ENCODE data around the gene MS4A4A.

MS4A4A gene

GRCh38 chr11:60280412-60280811, at the start of gene MS4A4A:
TSS of gene MS4A4A (plus strand) at chr11:60280666. CDS start at chr11:60280676, 10 bp downstream.
- no peak within 1 kb of the TSS for H3K4me3 Mint-ChIP-seq
- H3K36me3 Mint-ChIP-seq = no peaks in the 10 kb centered on the region

GRCh38 chr11:60230681-60231080, 49.8 kb upstream of the MS4A4A start:
- H3K9me3 Mint-ChIP-seq (ENCODE audit: low read depth) = no peaks in the 10 kb centered on the region

More at GRCh38 chr11:60280412-60280811, at the start of gene MS4A4A:
- no peaks in the 10 kb centered on the region for H3K9me3 Mint-ChIP-seq (ENCODE audit: low read depth)
- peaks cover 10% of the 10 kb centered on the region for H3K27me3 Mint-ChIP-seq
- H3K27ac Mint-ChIP-seq = no peak within 1 kb of the TSS
- H3K4me1 Mint-ChIP-seq (ENCODE audit: low read depth) = no peaks in the 10 kb centered on the region

GRCh38 chr11:60235321-60235720, 45.1 kb upstream of the MS4A4A start:
- no peaks in the 10 kb centered on the region for H3K9me3 Mint-ChIP-seq (ENCODE audit: low read depth)
- no peak overlapping the region for H3K27ac Mint-ChIP-seq
- peaks cover 8% of the 10 kb centered on the region for H3K27me3 Mint-ChIP-seq

More at GRCh38 chr11:60230681-60231080, 49.8 kb upstream of the MS4A4A start:
- no peaks in the 10 kb centered on the region for H3K4me1 Mint-ChIP-seq (ENCODE audit: low read depth)
- no peaks in the 10 kb centered on the region for H3K36me3 Mint-ChIP-seq
- H3K4me3 Mint-ChIP-seq = no peak overlapping the region
- H3K27me3 Mint-ChIP-seq = peaks cover 4% of the 10 kb centered on the region
- H3K27ac Mint-ChIP-seq = no peak overlapping the region

GRCh38 chr11:60240662-60241061, 39.8 kb upstream of the MS4A4A start:
- H3K9me3 Mint-ChIP-seq (ENCODE audit: low read depth) = no peaks in the 10 kb centered on the region
- peaks cover 18% of the 10 kb centered on the region for H3K27me3 Mint-ChIP-seq
- no peaks in the 10 kb centered on the region for H3K36me3 Mint-ChIP-seq
- no peak overlapping the region for H3K27ac Mint-ChIP-seq
- H3K4me3 Mint-ChIP-seq = no peak overlapping the region
- H3K4me1 Mint-ChIP-seq (ENCODE audit: low read depth) = no peaks in the 10 kb centered on the region

More at GRCh38 chr11:60235321-60235720, 45.1 kb upstream of the MS4A4A start:
- H3K36me3 Mint-ChIP-seq = no peaks in the 10 kb centered on the region
- H3K4me1 Mint-ChIP-seq (ENCODE audit: low read depth) = no peaks in the 10 kb centered on the region
- no peak overlapping the region for H3K4me3 Mint-ChIP-seq

GRCh38 chr11:60241786-60242185, 38.7 kb upstream of the MS4A4A start:
- no peak overlapping the region for H3K4me3 Mint-ChIP-seq
- no peaks in the 10 kb centered on the region for H3K9me3 Mint-ChIP-seq (ENCODE audit: low read depth)
- no peaks in the 10 kb centered on the region for H3K36me3 Mint-ChIP-seq
- no peak overlapping the region for H3K27ac Mint-ChIP-seq
- H3K4me1 Mint-ChIP-seq (ENCODE audit: low read depth) = no peaks in the 10 kb centered on the region
- peaks cover 18% of the 10 kb centered on the region for H3K27me3 Mint-ChIP-seq

- H3K9me3 Mint-ChIP-seq (ENCODE audit: low read depth) = no peaks in the 10 kb centered on the region
- H3K27me3 Mint-ChIP-seq = peaks cover 16% of the 10 kb centered on the region
- H3K4me1 Mint-ChIP-seq (ENCODE audit: low read depth) = no peaks in the 10 kb centered on the region
- H3K27ac Mint-ChIP-seq = no peak within 1 kb of the TSS
- no peak within 1 kb of the TSS for H3K4me3 Mint-ChIP-seq
- H3K36me3 Mint-ChIP-seq = no peaks in the 10 kb centered on the region
These were observed 37.7 kb upstream of the MS4A4A start, which contains the start of gene MS4A4E for GRCh38 chr11:60242740-60243239. TSS of gene MS4A4E (minus strand) at chr11:60243137. CDS start at chr11:60230055, 13,082 bp downstream.

GRCh38 chr11:60251485-60252212, 28.8 kb upstream of the MS4A4A start:
- H3K27me3 Mint-ChIP-seq = peaks cover 18% of the 10 kb centered on the region
- H3K36me3 Mint-ChIP-seq = no peaks in the 10 kb centered on the region
- H3K4me3 Mint-ChIP-seq = no peak overlapping the region
- no peaks in the 10 kb centered on the region for H3K9me3 Mint-ChIP-seq (ENCODE audit: low read depth)
- H3K4me1 Mint-ChIP-seq (ENCODE audit: low read depth) = no peaks in the 10 kb centered on the region
- no peak overlapping the region for H3K27ac Mint-ChIP-seq

- Mint-ChIP-seq H3K27ac (no peak overlapping the region), H3K4me3 (no peak overlapping the region), H3K4me1 (ENCODE audit: low read depth) (no peaks in the 10 kb centered on the region), H3K36me3 (no peaks in the 10 kb centered on the region), H3K9me3 (ENCODE audit: low read depth) (no peaks in the 10 kb centered on the region), H3K27me3 (peaks cover 18% of the 10 kb centered on the region)
These were observed 28.0 kb upstream of the MS4A4A start for GRCh38 chr11:60252213-60253108.

- no peak overlapping the region for H3K4me3 Mint-ChIP-seq
- peaks cover 10% of the 10 kb centered on the region for H3K9me3 Mint-ChIP-seq (ENCODE audit: low read depth)
These were observed 22.3 kb upstream of the MS4A4A start for GRCh38 chr11:60257956-60258722.

GRCh38 chr11:60261014-60261413, 19.5 kb upstream of the MS4A4A start:
- Mint-ChIP-seq H3K36me3 (no peaks in the 10 kb centered on the region), H3K4me1 (ENCODE audit: low read depth) (no peaks in the 10 kb centered on the region), H3K27ac (no peak overlapping the region), H3K4me3 (no peak overlapping the region), H3K9me3 (ENCODE audit: low read depth) (peaks cover 10% of the 10 kb centered on the region), H3K27me3 (no peaks in the 10 kb centered on the region)

More at GRCh38 chr11:60257956-60258722, 22.3 kb upstream of the MS4A4A start:
- Mint-ChIP-seq H3K27ac (no peak overlapping the region), H3K36me3 (no peaks in the 10 kb centered on the region), H3K4me1 (ENCODE audit: low read depth) (no peaks in the 10 kb centered on the region), H3K27me3 (peaks cover 1% of the 10 kb centered on the region)

GRCh38 chr11:60263402-60263801, 17.1 kb upstream of the MS4A4A start:
- no peaks in the 10 kb centered on the region for H3K27me3 Mint-ChIP-seq
- peaks cover 10% of the 10 kb centered on the region for H3K9me3 Mint-ChIP-seq (ENCODE audit: low read depth)
- no peaks in the 10 kb centered on the region for H3K36me3 Mint-ChIP-seq
- no peak overlapping the region for H3K4me3 Mint-ChIP-seq
- H3K4me1 Mint-ChIP-seq (ENCODE audit: low read depth) = no peaks in the 10 kb centered on the region
- no peak overlapping the region for H3K27ac Mint-ChIP-seq

- Mint-ChIP-seq H3K4me1 (ENCODE audit: low read depth) (no peaks in the 10 kb centered on the region), H3K4me3 (no peak overlapping the region), H3K27me3 (peaks cover 1% of the 10 kb centered on the region), H3K36me3 (no peaks in the 10 kb centered on the region), H3K9me3 (ENCODE audit: low read depth) (peaks cover 10% of the 10 kb centered on the region), H3K27ac (no peak overlapping the region)
These were observed 15.8 kb upstream of the MS4A4A start for GRCh38 chr11:60264644-60265043.

- Mint-ChIP-seq H3K4me1 (ENCODE audit: low read depth) (no peaks in the 10 kb centered on the region), H3K9me3 (ENCODE audit: low read depth) (peaks cover 10% of the 10 kb centered on the region), H3K27me3 (peaks cover 1% of the 10 kb centered on the region), H3K27ac (no peak overlapping the region), H3K4me3 (no peak overlapping the region), H3K36me3 (no peaks in the 10 kb centered on the region)
These were observed 14.9 kb upstream of the MS4A4A start for GRCh38 chr11:60265373-60266214.

- H3K36me3 Mint-ChIP-seq = no peaks in the 10 kb centered on the region
- no peak overlapping the region for H3K4me3 Mint-ChIP-seq
- no peak overlapping the region for H3K27ac Mint-ChIP-seq
- peaks cover 5% of the 10 kb centered on the region for H3K9me3 Mint-ChIP-seq (ENCODE audit: low read depth)
- peaks cover 12% of the 10 kb centered on the region for H3K27me3 Mint-ChIP-seq
- H3K4me1 Mint-ChIP-seq (ENCODE audit: low read depth) = no peaks in the 10 kb centered on the region
These were observed 6.0 kb upstream of the MS4A4A start for GRCh38 chr11:60274416-60274815.

All from activated naive CD8-positive, alpha-beta T cell (primary cell).